ENCODE data around the gene TAGLN. TPM values are rescaled to one million over a fixed set of nuclear protein-coding genes. Genes with fewer than 3 reads are reported as not detected.
"Not testable (repeated sequence)": the region's sequence is repeated elsewhere in the genome, so short reads cannot be mapped to it uniquely, and the experiment has no call there.

The TAGLN gene
- total RNA-seq, 4 donors from 2014 or later: 110 to 361 (median 254) TPM

- Histone ChIP-seq H3K27ac (peak overlapping the region; percentile 62 to 89 (median 76)), H3K4me1 (peaks cover 0 to 18% (median 0%) of the 10 kb centered on the region in 4 donors), H3K9me3 (no peaks in the 10 kb centered on the region), H3K36me3 (peaks cover 0 to 42% (median 0%) of the 10 kb centered on the region in 3 donors), H3K27me3 (no peaks in the 10 kb centered on the region), H3K4me3 (peak overlapping the region in 3 of 4 donors; percentile 7 to 44 (median 35))
- no peak for DNase-seq
- TF ChIP-seq CTCF (IDR thresholded peaks at IDR 0.05) (no peak), POLR2A (IDR thresholded peaks at IDR 0.05) (no peak)
Measured at GRCh38 chr11:117201658-117202305, 2.6 kb downstream of the TAGLN start.

DNA sequence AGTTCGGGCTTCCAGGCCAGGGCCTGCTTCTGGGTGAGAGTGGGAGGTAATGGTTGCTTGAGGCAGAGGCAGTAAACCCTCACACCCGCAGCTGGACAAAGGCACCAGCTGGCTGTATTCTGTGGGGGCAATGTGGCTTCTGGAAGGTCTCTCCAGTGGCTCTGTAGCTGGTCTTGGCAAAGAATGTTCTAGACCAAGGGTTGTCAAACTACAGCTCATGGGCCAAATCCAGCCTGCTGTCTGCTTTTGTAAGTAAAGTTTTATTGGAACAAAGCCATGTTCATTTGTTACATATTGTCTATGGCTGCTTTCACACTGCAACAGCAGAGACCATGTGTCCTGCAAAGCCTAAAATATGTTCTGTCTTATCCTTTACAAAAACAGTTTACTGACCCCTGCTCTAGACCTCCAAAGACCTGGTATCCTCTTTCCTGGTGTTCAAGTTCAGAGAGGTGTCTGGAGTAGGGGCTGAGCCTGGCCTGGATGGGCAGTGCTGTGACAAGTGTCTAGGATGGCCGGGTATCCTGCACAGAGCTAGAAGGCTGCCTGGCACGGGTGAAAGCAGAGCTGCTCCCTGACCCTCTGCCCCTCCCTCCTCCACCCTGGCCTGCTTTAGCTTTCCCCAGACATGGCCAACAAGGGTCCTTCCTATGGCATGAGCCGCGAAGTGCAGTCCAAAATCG lies 3.4 kb downstream of the TAGLN start:
- Histone ChIP-seq H3K27me3 (no peaks in the 10 kb centered on the region), H3K4me1 (peaks cover 0 to 14% (median 0%) of the 10 kb centered on the region in 4 donors), H3K36me3 (peaks cover 0 to 34% (median 0%) of the 10 kb centered on the region in 3 donors), H3K9me3 (no peaks in the 10 kb centered on the region), H3K27ac (peak overlapping the region; percentile 62 to 89 (median 76)), H3K4me3 (peak overlapping the region in 2 of 4 donors; percentile 18 to 44)
- TF ChIP-seq POLR2A (IDR thresholded peaks at IDR 0.05): no peak
- TF ChIP-seq CTCF (IDR thresholded peaks at IDR 0.05): no peak
- no peak for DNase-seq

GRCh38 chr11:117203069-117203407 lies 3.9 kb downstream of the TAGLN start:
- Histone ChIP-seq H3K9me3 (no peaks in the 10 kb centered on the region), H3K4me3 (peak overlapping the region in 2 of 4 donors; percentile 18 to 44), H3K4me1 (peaks cover 0 to 9% (median 0%) of the 10 kb centered on the region in 4 donors), H3K36me3 (peaks cover 0 to 29% (median 0%) of the 10 kb centered on the region in 3 donors), H3K27ac (peak overlapping the region; percentile 22 to 89 (median 70)), H3K27me3 (no peaks in the 10 kb centered on the region)
- DNase-seq: no peak
- no peak for TF ChIP-seq POLR2A (IDR thresholded peaks at IDR 0.05)
- no peak for TF ChIP-seq CTCF (IDR thresholded peaks at IDR 0.05)

- no peaks in the 10 kb centered on the region for H3K9me3 ChIP-seq
- no peaks in the 10 kb centered on the region for H3K27me3 ChIP-seq
- DNase-seq: no peak
- no peaks in the 10 kb centered on the region for H3K4me1 ChIP-seq
- peak overlapping the region in 3 of 4 donors; percentile 3 to 89 (median 25) for H3K27ac ChIP-seq
- TF ChIP-seq POLR2A (IDR thresholded peaks at IDR 0.05) (no peak), CTCF (IDR thresholded peaks at IDR 0.05) (no peak)
- peak overlapping the region in 1 of 4 donors; percentile 44 for H3K4me3 ChIP-seq
- H3K36me3 ChIP-seq: peaks cover 0 to 30% (median 0%) of the 10 kb centered on the region in 3 donors
Measured at GRCh38 chr11:117204283-117205080, 5.3 kb downstream of the TAGLN start.

- no peak overlapping the region for H3K4me3 ChIP-seq
- DNase-seq: no peak
- peak overlapping the region in 2 of 4 donors; percentile 4 to 89 for H3K27ac ChIP-seq
Measured at GRCh38 chr11:117205211-117205818, 6.1 kb downstream of the TAGLN start.

GRCh38 chr11:117206111-117206510 lies 6.9 kb downstream of the TAGLN start:
- Histone ChIP-seq H3K36me3 (peaks cover 0 to 44% (median 0%) of the 10 kb centered on the region in 3 donors), H3K27ac (peak overlapping the region in 1 of 4 donors; percentile 61)

More at GRCh38 chr11:117205211-117205818, 6.1 kb downstream of the TAGLN start:
- no peaks in the 10 kb centered on the region for H3K27me3 ChIP-seq
- H3K9me3 ChIP-seq: no peaks in the 10 kb centered on the region
- peaks cover 0 to 37% (median 0%) of the 10 kb centered on the region in 3 donors for H3K36me3 ChIP-seq
- no peaks in the 10 kb centered on the region for H3K4me1 ChIP-seq
- TF ChIP-seq CTCF (IDR thresholded peaks at IDR 0.05) (no peak), POLR2A (IDR thresholded peaks at IDR 0.05) (no peak)

GRCh38 chr11:117206859-117207258 lies 7.7 kb downstream of the TAGLN start:
- H3K9me3 ChIP-seq, H3K4me1 ChIP-seq, H3K27ac ChIP-seq, DNase-seq, H3K27me3 ChIP-seq, H3K4me3 ChIP-seq: not testable (repeated sequence)
- H3K36me3 ChIP-seq: peaks cover 0 to 46% (median 0%) of the 10 kb centered on the region in 3 donors

More at GRCh38 chr11:117206111-117206510, 6.9 kb downstream of the TAGLN start:
- DNase-seq, H3K27me3 ChIP-seq, H3K4me3 ChIP-seq, H3K9me3 ChIP-seq, H3K4me1 ChIP-seq: not testable (repeated sequence)

DNA sequence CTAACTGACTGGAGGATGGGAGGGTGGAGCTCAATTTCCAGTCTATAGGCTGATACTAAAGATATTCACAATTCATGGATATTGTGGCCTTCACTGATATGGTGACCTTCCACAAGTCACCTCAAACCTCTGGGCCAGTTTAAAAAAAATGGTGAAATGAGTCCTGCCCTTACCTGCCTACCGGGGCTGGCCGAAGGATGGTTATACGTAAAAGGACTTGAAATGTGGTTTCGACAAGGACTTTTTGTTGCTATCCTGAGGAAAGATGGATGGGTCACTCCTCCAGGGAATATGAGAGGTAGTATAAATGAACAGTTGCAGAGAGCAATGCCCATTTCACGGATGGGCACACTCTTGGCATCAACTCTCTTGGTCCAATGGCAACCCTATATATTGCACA lies 8.3 kb downstream of the TAGLN start:
- not testable (repeated sequence) for H3K27ac ChIP-seq, H3K27me3 ChIP-seq, DNase-seq, H3K4me1 ChIP-seq, H3K9me3 ChIP-seq, H3K4me3 ChIP-seq
- H3K36me3 ChIP-seq: peaks cover 0 to 48% (median 0%) of the 10 kb centered on the region in 3 donors
